ENCODE data around the gene MAVS. TPM values are rescaled to one million over a fixed set of nuclear protein-coding genes. Genes with fewer than 3 reads are reported as not detected.

Gene MAVS
- total and polyA plus RNA-seq, 9 of the 15 experiments (the other 6 are each of a cell fraction or from before 2014, with no cell fraction given) = 1.6 to 22.0 (median 11.3) TPM

DNA sequence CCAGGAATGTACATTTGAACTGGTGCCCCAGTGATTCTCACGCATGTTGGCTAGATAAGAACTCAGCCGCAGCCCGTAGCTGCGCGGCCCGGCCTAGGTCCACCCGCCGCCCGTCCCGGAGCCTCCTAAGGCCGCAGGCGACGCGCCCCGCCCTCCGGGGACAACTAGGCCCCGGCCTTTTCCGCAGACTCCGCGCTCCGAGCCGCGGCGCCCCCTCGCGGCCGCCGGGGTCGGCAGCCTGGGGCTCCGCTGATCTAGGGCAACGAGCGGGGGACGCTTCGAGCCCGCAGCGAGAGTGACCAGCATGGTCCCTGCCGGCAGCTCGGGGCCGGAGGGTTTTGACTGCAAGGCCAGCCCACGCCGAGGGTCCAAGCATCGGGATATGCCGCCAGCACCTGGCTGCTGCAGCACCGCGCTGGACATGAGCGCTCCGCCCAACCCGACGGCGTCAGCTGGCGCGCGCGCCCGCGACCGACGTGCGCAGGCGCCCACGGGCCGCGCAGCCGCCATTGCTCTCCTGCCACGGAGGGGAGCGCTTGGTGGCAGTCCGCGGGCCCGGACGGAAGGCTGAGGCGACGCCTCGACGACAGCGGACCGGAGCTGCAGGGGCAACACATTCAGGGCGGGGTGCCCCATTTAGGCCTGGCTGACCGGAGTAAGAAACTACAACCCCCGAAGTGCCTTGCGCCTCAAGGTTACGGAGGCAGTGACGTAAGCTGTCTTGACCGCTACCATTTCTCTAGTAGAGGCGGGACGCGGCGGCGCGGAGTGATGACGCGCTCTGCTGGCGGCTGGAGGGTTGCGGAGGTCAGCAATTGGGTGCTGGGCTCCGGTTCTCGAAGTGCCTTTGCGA lies 26.4 kb upstream of the MAVS start, which contains the start of gene AP5S1 (continued):
- TF ChIP-seq TAF7 (tag; IDR thresholded peaks at IDR 0.05) (peak; percentile 36; the same call in 1 of the 2 replicates), CBX8 (IDR thresholded peaks at IDR 0.05; ENCODE audit: borderline replicate concordance, extremely low read depth, low read depth, low read length, poor library complexity, severe bottlenecking) (no peak), MYNN (IDR thresholded peaks at IDR 0.05) (no peak), MYNN (CRISPR knock-in tag; IDR thresholded peaks at IDR 0.05) (no peak), ZNF41 (CRISPR knock-in tag; conservative IDR thresholded peaks at IDR 0.05) (no peak), MYC (IDR thresholded peaks at IDR 0.05; ENCODE audit: low read depth, low read length) (peak; percentile 74), MYC (CRISPR knock-in tag; IDR thresholded peaks at IDR 0.05; ENCODE audit: borderline replicate concordance, low read depth) (no peak), ZNF436 (CRISPR knock-in tag; IDR thresholded peaks at IDR 0.05) (no peak)
- TF ChIP-seq, protein P1, sequence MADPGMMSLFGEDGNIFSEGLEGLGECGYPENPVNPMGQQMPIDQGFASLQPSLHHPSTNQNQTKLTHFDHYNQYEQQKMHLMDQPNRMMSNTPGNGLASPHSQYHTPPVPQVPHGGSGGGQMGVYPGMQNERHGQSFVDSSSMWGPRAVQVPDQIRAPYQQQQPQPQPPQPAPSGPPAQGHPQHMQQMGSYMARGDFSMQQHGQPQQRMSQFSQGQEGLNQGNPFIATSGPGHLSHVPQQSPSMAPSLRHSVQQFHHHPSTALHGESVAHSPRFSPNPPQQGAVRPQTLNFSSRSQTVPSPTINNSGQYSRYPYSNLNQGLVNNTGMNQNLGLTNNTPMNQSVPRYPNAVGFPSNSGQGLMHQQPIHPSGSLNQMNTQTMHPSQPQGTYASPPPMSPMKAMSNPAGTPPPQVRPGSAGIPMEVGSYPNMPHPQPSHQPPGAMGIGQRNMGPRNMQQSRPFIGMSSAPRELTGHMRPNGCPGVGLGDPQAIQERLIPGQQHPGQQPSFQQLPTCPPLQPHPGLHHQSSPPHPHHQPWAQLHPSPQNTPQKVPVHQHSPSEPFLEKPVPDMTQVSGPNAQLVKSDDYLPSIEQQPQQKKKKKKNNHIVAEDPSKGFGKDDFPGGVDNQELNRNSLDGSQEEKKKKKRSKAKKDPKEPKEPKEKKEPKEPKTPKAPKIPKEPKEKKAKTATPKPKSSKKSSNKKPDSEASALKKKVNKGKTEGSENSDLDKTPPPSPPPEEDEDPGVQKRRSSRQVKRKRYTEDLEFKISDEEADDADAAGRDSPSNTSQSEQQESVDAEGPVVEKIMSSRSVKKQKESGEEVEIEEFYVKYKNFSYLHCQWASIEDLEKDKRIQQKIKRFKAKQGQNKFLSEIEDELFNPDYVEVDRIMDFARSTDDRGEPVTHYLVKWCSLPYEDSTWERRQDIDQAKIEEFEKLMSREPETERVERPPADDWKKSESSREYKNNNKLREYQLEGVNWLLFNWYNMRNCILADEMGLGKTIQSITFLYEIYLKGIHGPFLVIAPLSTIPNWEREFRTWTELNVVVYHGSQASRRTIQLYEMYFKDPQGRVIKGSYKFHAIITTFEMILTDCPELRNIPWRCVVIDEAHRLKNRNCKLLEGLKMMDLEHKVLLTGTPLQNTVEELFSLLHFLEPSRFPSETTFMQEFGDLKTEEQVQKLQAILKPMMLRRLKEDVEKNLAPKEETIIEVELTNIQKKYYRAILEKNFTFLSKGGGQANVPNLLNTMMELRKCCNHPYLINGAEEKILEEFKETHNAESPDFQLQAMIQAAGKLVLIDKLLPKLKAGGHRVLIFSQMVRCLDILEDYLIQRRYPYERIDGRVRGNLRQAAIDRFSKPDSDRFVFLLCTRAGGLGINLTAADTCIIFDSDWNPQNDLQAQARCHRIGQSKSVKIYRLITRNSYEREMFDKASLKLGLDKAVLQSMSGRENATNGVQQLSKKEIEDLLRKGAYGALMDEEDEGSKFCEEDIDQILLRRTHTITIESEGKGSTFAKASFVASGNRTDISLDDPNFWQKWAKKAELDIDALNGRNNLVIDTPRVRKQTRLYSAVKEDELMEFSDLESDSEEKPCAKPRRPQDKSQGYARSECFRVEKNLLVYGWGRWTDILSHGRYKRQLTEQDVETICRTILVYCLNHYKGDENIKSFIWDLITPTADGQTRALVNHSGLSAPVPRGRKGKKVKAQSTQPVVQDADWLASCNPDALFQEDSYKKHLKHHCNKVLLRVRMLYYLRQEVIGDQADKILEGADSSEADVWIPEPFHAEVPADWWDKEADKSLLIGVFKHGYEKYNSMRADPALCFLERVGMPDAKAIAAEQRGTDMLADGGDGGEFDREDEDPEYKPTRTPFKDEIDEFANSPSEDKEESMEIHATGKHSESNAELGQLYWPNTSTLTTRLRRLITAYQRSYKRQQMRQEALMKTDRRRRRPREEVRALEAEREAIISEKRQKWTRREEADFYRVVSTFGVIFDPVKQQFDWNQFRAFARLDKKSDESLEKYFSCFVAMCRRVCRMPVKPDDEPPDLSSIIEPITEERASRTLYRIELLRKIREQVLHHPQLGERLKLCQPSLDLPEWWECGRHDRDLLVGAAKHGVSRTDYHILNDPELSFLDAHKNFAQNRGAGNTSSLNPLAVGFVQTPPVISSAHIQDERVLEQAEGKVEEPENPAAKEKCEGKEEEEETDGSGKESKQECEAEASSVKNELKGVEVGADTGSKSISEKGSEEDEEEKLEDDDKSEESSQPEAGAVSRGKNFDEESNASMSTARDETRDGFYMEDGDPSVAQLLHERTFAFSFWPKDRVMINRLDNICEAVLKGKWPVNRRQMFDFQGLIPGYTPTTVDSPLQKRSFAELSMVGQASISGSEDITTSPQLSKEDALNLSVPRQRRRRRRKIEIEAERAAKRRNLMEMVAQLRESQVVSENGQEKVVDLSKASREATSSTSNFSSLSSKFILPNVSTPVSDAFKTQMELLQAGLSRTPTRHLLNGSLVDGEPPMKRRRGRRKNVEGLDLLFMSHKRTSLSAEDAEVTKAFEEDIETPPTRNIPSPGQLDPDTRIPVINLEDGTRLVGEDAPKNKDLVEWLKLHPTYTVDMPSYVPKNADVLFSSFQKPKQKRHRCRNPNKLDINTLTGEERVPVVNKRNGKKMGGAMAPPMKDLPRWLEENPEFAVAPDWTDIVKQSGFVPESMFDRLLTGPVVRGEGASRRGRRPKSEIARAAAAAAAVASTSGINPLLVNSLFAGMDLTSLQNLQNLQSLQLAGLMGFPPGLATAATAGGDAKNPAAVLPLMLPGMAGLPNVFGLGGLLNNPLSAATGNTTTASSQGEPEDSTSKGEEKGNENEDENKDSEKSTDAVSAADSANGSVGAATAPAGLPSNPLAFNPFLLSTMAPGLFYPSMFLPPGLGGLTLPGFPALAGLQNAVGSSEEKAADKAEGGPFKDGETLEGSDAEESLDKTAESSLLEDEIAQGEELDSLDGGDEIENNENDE (IDR thresholded peaks at IDR 0.05; ENCODE audit: low read depth, low read length) = no peak
- TF ChIP-seq, protein P2, sequence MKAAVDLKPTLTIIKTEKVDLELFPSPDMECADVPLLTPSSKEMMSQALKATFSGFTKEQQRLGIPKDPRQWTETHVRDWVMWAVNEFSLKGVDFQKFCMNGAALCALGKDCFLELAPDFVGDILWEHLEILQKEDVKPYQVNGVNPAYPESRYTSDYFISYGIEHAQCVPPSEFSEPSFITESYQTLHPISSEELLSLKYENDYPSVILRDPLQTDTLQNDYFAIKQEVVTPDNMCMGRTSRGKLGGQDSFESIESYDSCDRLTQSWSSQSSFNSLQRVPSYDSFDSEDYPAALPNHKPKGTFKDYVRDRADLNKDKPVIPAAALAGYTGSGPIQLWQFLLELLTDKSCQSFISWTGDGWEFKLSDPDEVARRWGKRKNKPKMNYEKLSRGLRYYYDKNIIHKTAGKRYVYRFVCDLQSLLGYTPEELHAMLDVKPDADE (conservative IDR thresholded peaks at IDR 0.05; ENCODE audit: control insufficient read depth, low read depth, low read length) = peak; percentile 72; the same call in 1 of the 2 replicates
- TF ChIP-seq, protein P3, sequence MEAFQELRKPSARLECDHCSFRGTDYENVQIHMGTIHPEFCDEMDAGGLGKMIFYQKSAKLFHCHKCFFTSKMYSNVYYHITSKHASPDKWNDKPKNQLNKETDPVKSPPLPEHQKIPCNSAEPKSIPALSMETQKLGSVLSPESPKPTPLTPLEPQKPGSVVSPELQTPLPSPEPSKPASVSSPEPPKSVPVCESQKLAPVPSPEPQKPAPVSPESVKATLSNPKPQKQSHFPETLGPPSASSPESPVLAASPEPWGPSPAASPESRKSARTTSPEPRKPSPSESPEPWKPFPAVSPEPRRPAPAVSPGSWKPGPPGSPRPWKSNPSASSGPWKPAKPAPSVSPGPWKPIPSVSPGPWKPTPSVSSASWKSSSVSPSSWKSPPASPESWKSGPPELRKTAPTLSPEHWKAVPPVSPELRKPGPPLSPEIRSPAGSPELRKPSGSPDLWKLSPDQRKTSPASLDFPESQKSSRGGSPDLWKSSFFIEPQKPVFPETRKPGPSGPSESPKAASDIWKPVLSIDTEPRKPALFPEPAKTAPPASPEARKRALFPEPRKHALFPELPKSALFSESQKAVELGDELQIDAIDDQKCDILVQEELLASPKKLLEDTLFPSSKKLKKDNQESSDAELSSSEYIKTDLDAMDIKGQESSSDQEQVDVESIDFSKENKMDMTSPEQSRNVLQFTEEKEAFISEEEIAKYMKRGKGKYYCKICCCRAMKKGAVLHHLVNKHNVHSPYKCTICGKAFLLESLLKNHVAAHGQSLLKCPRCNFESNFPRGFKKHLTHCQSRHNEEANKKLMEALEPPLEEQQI (IDR thresholded peaks at IDR 0.05) = no peak
